Measurements from ENCODE around the gene UMAD1.
"Not testable (repeated sequence)": the region's sequence is repeated elsewhere in the genome, so short reads cannot be mapped to it uniquely, and the experiment has no call there.

The UMAD1 gene

GRCh38 chr7:7653593-7654187, 13.1 kb downstream of the UMAD1 start:
- peak; percentile 3 for DNase-seq

DNA sequence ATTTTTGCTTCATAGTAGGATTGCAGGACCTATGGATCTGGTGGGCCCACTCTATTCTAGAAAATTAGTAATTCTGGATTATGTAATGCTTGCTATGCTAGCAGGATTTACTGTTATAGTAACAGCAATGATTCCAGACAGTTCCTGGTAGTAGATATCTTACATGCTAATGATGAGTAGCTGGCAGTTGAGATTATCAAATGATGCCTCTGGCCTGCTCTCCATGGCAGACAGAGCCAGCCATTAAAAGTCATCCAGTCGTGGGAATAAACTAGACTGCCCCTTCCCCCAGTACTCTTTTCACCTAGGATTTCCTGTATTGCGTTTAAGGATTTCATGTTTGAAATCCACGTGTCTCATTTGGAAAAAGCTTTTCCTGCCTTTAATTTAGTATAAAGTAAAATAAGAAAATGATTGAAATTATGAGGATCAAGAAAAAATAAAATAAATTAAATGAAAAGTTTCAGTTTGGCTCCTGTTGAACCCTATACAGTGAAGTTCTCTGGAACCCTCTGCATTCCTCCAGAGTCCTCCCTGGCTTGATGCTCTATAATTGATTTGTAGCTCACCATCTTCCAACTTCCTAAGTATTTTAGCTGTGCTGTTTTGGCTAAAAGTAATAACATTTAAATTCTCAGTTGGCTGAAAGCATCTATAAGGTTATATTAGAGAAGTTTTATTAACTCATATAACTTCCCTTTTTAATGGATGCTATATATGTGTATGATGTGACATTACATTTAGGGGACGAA, 14.6 kb downstream of the UMAD1 start:
- DNase-seq: no peak

GRCh38 chr7:7656459-7656858, 15.9 kb downstream of the UMAD1 start:
- not testable (repeated sequence) for DNase-seq

DNA sequence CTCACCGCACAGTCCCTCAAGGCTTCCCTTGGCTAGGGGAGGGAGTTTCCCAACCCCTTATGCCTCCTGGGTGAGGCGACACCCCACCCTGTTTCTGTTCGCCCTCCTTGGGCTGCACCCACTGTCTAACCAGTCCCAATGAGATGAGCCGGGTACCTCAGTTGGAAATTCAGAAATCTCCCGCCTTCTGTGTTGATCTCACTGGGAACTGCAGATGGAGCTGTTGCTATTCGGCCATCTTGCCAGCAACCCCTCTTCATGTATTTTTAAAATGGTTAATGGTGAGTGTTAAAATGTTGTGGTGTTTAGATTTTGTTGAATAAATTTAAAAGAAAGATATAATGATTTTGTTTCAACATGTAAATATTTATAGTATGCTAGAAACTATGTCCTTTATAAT, 22.0 kb downstream of the UMAD1 start:
- DNase-seq: peak; percentile 12

DNA sequence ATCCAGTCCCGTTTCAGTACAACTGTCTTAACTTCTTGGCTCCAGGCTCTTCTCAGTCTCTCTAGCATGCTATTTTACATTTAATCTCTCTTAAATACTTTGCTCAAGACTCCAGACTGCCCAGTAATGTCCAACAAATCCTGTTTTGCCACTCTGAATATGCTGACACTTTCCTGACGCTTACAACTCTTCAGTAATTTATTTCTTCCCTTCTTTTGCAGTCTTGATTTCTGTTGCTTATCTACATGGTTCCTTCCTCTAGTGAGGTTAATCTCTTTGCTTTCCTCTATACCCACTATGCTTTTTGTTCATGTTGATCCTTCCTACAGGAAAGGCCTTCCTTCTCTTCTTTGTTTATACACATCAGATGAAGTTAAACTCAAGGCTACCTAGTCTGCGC, 23.7 kb downstream of the UMAD1 start:
- no peak for DNase-seq

DNA sequence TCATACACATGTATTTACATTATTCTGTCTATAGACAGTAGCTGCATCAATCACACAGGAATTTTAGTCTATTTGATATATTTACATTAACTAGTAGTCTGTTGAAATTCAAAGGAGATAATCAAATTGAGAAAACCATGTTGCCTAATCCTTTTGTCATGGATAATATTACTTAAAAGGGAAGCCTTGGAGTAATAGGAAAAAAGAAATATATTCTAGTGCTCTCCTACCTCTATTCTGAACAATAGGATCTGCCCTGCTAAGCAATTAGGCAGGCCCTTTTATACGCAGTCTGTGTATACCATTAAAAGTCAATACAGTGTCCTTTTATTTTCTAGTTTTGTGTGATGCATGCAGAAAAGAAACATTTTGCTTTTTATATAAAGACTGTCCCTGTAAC, 24.5 kb downstream of the UMAD1 start:
- DNase-seq: no peak

DNA sequence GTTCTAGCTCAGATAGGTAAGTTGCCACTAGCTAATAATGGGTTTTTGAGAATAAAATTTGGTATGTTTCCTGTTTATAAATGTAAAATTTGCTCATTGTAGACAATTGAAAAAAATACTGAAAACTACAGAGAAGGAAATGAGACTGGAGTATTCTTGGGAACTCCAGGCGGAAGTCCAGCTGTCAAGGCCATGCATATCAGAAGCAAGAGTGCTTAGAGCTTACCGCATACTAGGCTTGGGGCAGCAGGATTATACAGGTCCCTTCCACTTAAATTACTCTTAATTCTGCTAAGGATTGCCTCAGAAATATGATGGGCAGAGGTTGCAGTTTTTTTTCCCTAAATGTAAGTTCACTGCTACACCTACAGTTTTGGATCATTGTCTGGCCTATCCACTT, 26.6 kb downstream of the UMAD1 start:
- DNase-seq: no peak

DNA sequence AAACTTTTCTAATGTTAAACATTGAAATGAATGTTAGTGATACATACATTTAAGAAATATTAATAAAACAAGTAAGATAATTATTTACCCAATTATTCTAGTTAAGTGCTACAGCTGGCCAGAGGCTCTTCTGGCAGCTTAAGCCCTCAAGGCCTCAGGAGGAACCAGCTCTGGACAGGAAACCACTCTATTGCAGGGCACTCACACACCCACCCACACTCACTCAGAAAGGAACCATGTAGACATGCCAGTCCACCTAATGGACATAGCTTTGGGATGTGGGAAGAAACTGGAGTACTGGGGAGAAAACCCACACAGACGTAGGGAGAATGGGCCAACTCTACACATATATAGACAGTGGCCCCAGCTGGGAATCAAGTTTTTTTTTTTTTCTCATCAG, 28.2 kb downstream of the UMAD1 start:
- no peak for DNase-seq

DNA sequence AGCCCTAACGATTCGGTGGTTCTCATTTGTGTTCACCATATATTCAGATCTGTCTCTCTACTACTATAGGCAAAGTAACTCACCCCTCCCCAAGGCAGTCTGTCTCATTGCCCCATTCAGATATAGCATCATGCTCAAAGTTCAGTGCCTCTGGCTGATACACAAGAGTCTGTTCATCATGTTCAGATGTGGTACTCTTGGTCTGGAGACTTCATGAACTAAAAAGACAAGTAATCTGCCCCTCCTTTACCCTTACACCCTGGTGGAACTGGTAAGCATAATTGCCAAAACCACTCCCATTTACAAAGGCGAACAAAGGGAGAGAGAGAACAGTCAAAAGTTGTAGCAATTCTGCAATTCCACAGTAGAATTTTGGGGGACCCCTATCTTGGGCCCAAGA, 29.9 kb downstream of the UMAD1 start:
- no peak for DNase-seq

GRCh38 chr7:7671361-7671760, 30.8 kb downstream of the UMAD1 start:
- no peak for DNase-seq

- DNase-seq: no peak
These were observed 32.1 kb downstream of the UMAD1 start for GRCh38 chr7:7672545-7673239.

- DNase-seq: no peak
These were observed 32.6 kb downstream of the UMAD1 start for GRCh38 chr7:7673240-7673550.

GRCh38 chr7:7675686-7676085, 35.1 kb downstream of the UMAD1 start:
- DNase-seq: no peak

DNA sequence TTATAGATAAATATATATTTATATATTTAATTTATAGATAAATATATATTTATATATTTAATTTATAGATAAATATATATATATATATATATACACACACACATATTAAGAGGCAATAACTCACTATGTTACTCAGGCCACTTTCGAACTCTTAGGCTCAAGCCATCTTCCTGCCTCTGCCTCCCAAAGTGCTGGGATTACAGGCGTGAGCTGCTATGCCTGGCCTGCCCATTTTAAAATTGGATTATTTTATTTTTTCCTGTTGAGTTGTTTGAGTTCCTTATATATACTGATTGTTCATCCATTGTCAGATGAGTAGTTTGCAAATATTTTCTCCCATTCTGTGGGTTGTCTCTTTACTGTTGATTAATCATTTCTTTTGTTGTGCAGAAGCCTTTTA, 39.1 kb downstream of the UMAD1 start:
- DNase-seq: not testable (repeated sequence)

- DNase-seq: peak; percentile 75
These were observed 40.8 kb downstream of the UMAD1 start for GRCh38 chr7:7681191-7681935.

GRCh38 chr7:7681936-7682329, 41.4 kb downstream of the UMAD1 start:
- no peak for DNase-seq

- no peak for DNase-seq
These were observed 42.3 kb downstream of the UMAD1 start for GRCh38 chr7:7682861-7683260.

DNA sequence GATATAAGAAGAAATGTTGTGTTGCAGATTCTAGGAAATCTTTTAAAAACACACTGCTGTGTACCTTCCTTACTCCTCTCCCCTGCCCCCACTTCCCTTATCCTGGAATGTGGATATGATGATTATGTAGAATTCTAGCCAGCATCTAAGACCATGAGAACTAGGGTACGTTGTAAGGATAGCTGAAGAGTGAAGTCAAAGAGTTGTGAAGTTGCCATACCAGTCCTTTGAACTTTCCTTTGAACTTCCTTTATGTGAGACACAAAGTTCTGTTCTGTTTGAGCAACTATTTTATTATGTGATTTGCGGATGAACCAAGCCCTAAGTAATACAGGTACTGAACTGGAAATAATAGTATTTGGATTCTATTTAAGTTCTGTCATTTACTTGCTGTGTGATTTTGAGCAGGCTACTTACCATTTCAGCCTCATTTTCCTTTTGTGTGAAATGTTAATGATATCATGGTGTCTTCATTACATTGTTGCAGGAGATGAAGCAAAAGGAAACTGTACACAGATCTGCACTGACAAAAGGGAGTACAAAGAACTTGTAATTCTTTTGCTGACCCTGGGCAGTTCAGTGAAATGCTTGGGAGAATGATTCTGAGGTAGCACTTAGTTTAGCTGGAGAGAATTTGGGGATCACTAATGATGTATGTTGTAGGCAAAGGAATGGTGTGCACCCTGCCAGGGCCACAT, 46.4 kb downstream of the UMAD1 start:
- no peak for DNase-seq

- no peak for DNase-seq
These were observed 47.2 kb downstream of the UMAD1 start for GRCh38 chr7:7687800-7688199.

DNA sequence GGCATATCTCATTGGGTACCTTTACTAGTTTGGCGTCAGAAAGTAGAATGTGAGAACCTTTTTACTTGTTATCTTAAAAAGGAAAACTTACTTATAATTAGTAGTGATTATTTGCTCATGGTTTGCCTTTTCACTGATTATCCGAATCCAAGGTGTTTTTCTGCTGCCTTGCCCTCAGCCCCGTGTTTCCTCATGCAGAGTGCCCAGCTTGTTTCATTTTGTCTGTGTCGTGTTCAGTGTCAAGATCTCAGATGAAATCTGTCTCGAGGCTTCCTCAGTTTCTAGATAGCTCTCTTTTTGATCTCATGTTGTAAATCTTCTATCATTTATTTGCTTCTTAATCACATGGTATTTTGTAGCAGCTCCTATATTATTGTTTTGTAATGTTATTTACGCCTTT, 47.8 kb downstream of the UMAD1 start:
- DNase-seq: no peak

GRCh38 chr7:7688956-7689355, 48.4 kb downstream of the UMAD1 start:
- no peak for DNase-seq

- no peak for DNase-seq
These were observed 53.3 kb downstream of the UMAD1 start for GRCh38 chr7:7693881-7694280.

GRCh38 chr7:7694542-7694941, 54.0 kb downstream of the UMAD1 start:
- DNase-seq: no peak

All from NCI-H146 (cell line).